DOHH2 (cell line): ENCODE results near the gene SLX1B.
"Not testable (repeated sequence)": the region's sequence is repeated elsewhere in the genome, so short reads cannot be mapped to it uniquely, and the experiment has no call there.

Experiments
- H3F3A ChIP-seq: fragments of 200-600 bp; sonication (generic), shearing (Covaris generic); 2 replicates; pipeline ENCODE4 v1.6.0; 2016; ENCODE audit warnings: antibody characterized with exemption, mild to moderate bottlenecking; ENCODE audit not compliant: control insufficient read depth, insufficient read depth
- H3K27ac ChIP-seq: fragments of 200-600 bp; sonication (generic); 2 replicates; pipeline ENCODE4 v1.5.1; 2014; ENCODE audit warnings: low read depth, mild to moderate bottlenecking, low read length, moderate library complexity
- H3K27me3 ChIP-seq: fragments of 200-600 bp; sonication (generic); 2 replicates; pipeline ENCODE4 v1.6.1; 2014; ENCODE audit warnings: mild to moderate bottlenecking, low read length, mixed read lengths; ENCODE audit not compliant: control insufficient read depth
- H3K36me3 ChIP-seq: fragments of 200-600 bp; sonication (generic); 2 replicates; pipeline ENCODE4 v1.6.1; 2014; ENCODE audit warnings: mild to moderate bottlenecking, low read length, moderate library complexity, mixed read lengths; ENCODE audit not compliant: control insufficient read depth
- H3K4me1 ChIP-seq: fragments of 200-600 bp; sonication (generic); 2 replicates; pipeline ENCODE4 v1.6.1; 2014; ENCODE audit warnings: mild to moderate bottlenecking, low read length, mixed read lengths; ENCODE audit not compliant: control insufficient read depth
- H3K4me2 ChIP-seq: fragments of 200-600 bp; sonication (generic); 2 replicates; pipeline ENCODE4 v1.6.0; 2014; ENCODE audit warnings: mild to moderate bottlenecking, low read length, moderate library complexity
- H3K4me3 ChIP-seq: fragments of 200-600 bp; sonication (generic); 2 replicates; pipeline ENCODE4 v1.5.1; 2014; ENCODE audit warnings: mild to moderate bottlenecking, low read length, mixed read lengths
- H3K79me2 ChIP-seq: fragments of 200-600 bp; sonication (generic); 2 replicates; pipeline ENCODE4 v1.6.1; 2014; ENCODE audit warnings: mild to moderate bottlenecking, low read length, mixed read lengths; ENCODE audit not compliant: control insufficient read depth
- H3K9me2 ChIP-seq: fragments of 200-600 bp; sonication (generic); replicated peaks from 2 replicates; pipeline ENCODE4 v1.6.1; 2014; ENCODE audit warnings: mild to moderate bottlenecking, low read length, mixed read lengths; ENCODE audit not compliant: control insufficient read depth
- H3K9me3 ChIP-seq: fragments of 200-600 bp; sonication (generic); 2 replicates; pipeline ENCODE4 v1.6.1; 2014; ENCODE audit warnings: antibody characterized with exemption, low read length, mixed read lengths; ENCODE audit not compliant: control insufficient read depth, insufficient read depth
- H4K20me1 ChIP-seq: fragments of 200-600 bp; sonication (generic); 2 replicates; pipeline ENCODE4 v1.6.0; 2014; ENCODE audit warnings: low read depth, mild to moderate bottlenecking, antibody characterized with exemption, low read length, moderate library complexity; ENCODE audit not compliant: control insufficient read depth, insufficient read depth

SLX1B gene

GRCh38 chr16:29454269-29454668, at the start of gene SLX1B, which contains the start of gene BOLA2:
TSS of gene SLX1B (plus strand) at chr16:29454533.
TSS of gene BOLA2 (minus strand) at chr16:29454351. CDS start at chr16:29454253, 98 bp downstream.
- H3K36me3 ChIP-seq, H3K4me2 ChIP-seq, H3K27me3 ChIP-seq, H3K4me3 ChIP-seq, H3F3A ChIP-seq, H3K9me3 ChIP-seq, H3K9me2 ChIP-seq, H3K79me2 ChIP-seq, H3K4me1 ChIP-seq, H3K27ac ChIP-seq, H4K20me1 ChIP-seq: not testable (repeated sequence)

- H3K79me2 ChIP-seq, H3K4me2 ChIP-seq, H3K9me3 ChIP-seq, H3K27me3 ChIP-seq, H3K4me3 ChIP-seq, H3K4me1 ChIP-seq, H3F3A ChIP-seq, H3K9me2 ChIP-seq, H4K20me1 ChIP-seq, H3K36me3 ChIP-seq, H3K27ac ChIP-seq: not testable (repeated sequence)
These were observed 49.1 kb upstream of the SLX1B start for GRCh38 chr16:29405249-29405648.

- not testable (repeated sequence) for H3K27me3 ChIP-seq, H3K27ac ChIP-seq, H3K4me3 ChIP-seq, H4K20me1 ChIP-seq, H3K36me3 ChIP-seq, H3K4me2 ChIP-seq, H3K4me1 ChIP-seq, H3K79me2 ChIP-seq, H3K9me2 ChIP-seq, H3F3A ChIP-seq, H3K9me3 ChIP-seq
These were observed 30.7 kb upstream of the SLX1B start for GRCh38 chr16:29423587-29423986.

- not testable (repeated sequence) for H3K9me3 ChIP-seq, H3K36me3 ChIP-seq, H4K20me1 ChIP-seq, H3K27ac ChIP-seq, H3K4me2 ChIP-seq, H3K9me2 ChIP-seq, H3K4me1 ChIP-seq, H3K4me3 ChIP-seq, H3K27me3 ChIP-seq, H3K79me2 ChIP-seq, H3F3A ChIP-seq
These were observed 28.9 kb upstream of the SLX1B start for GRCh38 chr16:29425390-29425789.

- not testable (repeated sequence) for H3K79me2 ChIP-seq, H3F3A ChIP-seq, H3K36me3 ChIP-seq, H3K27ac ChIP-seq, H4K20me1 ChIP-seq, H3K27me3 ChIP-seq, H3K4me1 ChIP-seq, H3K9me3 ChIP-seq, H3K9me2 ChIP-seq, H3K4me3 ChIP-seq, H3K4me2 ChIP-seq
These were observed 579 bp upstream of the SLX1B start for GRCh38 chr16:29453754-29454153.

GRCh38 chr16:29454828-29455227, 495 bp downstream of the SLX1B start:
- not testable (repeated sequence) for H3K4me1 ChIP-seq, H3K9me2 ChIP-seq, H3K4me3 ChIP-seq, H3K9me3 ChIP-seq, H3K4me2 ChIP-seq, H4K20me1 ChIP-seq, H3K79me2 ChIP-seq, H3K36me3 ChIP-seq, H3K27ac ChIP-seq, H3F3A ChIP-seq, H3K27me3 ChIP-seq

- not testable (repeated sequence) for H3K36me3 ChIP-seq, H3K79me2 ChIP-seq, H3K4me3 ChIP-seq, H4K20me1 ChIP-seq, H3K27me3 ChIP-seq, H3K9me2 ChIP-seq, H3K4me1 ChIP-seq, H3K9me3 ChIP-seq, H3K4me2 ChIP-seq, H3F3A ChIP-seq, H3K27ac ChIP-seq
These were observed 3.3 kb downstream of the SLX1B start for GRCh38 chr16:29457660-29458059.

- not testable (repeated sequence) for H3K27me3 ChIP-seq, H3K27ac ChIP-seq, H3K4me3 ChIP-seq, H3K9me3 ChIP-seq, H3K9me2 ChIP-seq, H4K20me1 ChIP-seq, H3K4me2 ChIP-seq, H3K79me2 ChIP-seq, H3K36me3 ChIP-seq, H3K4me1 ChIP-seq, H3F3A ChIP-seq
These were observed 5.6 kb downstream of the SLX1B start, which contains the start of gene SULT1A4 for GRCh38 chr16:29459706-29460646. TSS of gene SULT1A4 (plus strand) at chr16:29459913. CDS start at chr16:29461386, 1,473 bp downstream.
